GM20000 (cell line): Measurements from ENCODE around the gene GRAMD2A.

Experiments
- DNase-seq: peaks from one replicate; pipeline ENCODE4 v3.0.0; 2012; ENCODE audit warnings: low spot score
- CTCF ChIP-seq: IDR thresholded peaks from 2 replicates; pipeline ENCODE4 v1.5.1; 2012; ENCODE audit warnings: mild to moderate bottlenecking, control low read depth; ENCODE audit errors: extremely low read depth, missing control alignments

GRAMD2A gene

GRCh38 chr15:72189250-72189902 is 8.2 kb downstream of the GRAMD2A start:
- TF ChIP-seq CTCF: no peak
- DNase-seq: no peak

GRCh38 chr15:72184165-72184811 is 13.3 kb downstream of the GRAMD2A start:
- no peak for TF ChIP-seq CTCF
- no peak for DNase-seq

GRCh38 chr15:72183781-72184164 is 13.8 kb downstream of the GRAMD2A start:
- DNase-seq: no peak
- TF ChIP-seq CTCF: no peak

- TF ChIP-seq CTCF: no peak
- DNase-seq: no peak
Measured at GRCh38 chr15:72182673-72183072, 14.9 kb downstream of the GRAMD2A start.

GRCh38 chr15:72182244-72182643 is 15.3 kb downstream of the GRAMD2A start:
- no peak for TF ChIP-seq CTCF
- DNase-seq: no peak

GRCh38 chr15:72180761-72181324 is 16.7 kb downstream of the GRAMD2A start:
- DNase-seq: no peak
- no peak for TF ChIP-seq CTCF

- TF ChIP-seq CTCF: no peak
- no peak for DNase-seq
Measured at GRCh38 chr15:72179950-72180581, 17.5 kb downstream of the GRAMD2A start.
